Stomach (tissue), 9 donors: Measurements from ENCODE around the gene ERCC4. TPM values are rescaled to one million over a fixed set of nuclear protein-coding genes. Genes with fewer than 3 reads are reported as not detected.

Experiments used
- DNase-seq, 2 donors: peaks; one replicate each; pipeline versions ENCODE4 v3.0.0 to v3.0.0-alpha.2; 2013 to 2019
- H3K27ac ChIP-seq, 5 donors: fragments of 200-600 bp in 4 of 5; sonication (generic) in 4 of 5; one replicate each; pipeline ENCODE4 v1.5.1; 2013 to 2019; ENCODE audit warnings: mild to moderate bottlenecking in 1 of 5, moderate library complexity in 1 of 5
- H3K27me3 ChIP-seq, 3 donors: fragments of 200-600 bp; sonication (generic); one replicate each; pipeline ENCODE4 v1.5.1; 2017 to 2019; ENCODE audit warnings: mixed run types in 1 of 3
- H3K36me3 ChIP-seq, 4 donors: fragments of 200-600 bp; sonication (generic); 1 replicate in 3 of 4; 2 replicates in 1 of 4; pipeline ENCODE4 v1.5.1; 2016 to 2019
- H3K4me1 ChIP-seq, 4 donors: fragments of 200-600 bp; sonication (generic); one replicate each; pipeline ENCODE4 v1.5.1; 2016 to 2019
- H3K4me3 ChIP-seq, 4 donors: fragments of 200-600 bp; sonication (generic) in 3 of 4; one replicate each; pipeline ENCODE4 v1.5.1; 2016 to 2019; ENCODE audit warnings: mild to moderate bottlenecking in 1 of 4
- H3K9me3 ChIP-seq, 4 donors: fragments of 200-600 bp; sonication (generic); one replicate each; pipeline ENCODE4 v1.5.1; 2016 to 2019
- CTCF ChIP-seq, 7 experiments: fragments of 450-650 bp in 4 of 7; fragments of 200-600 bp in 3 of 7; sonication (generic) in 3 of 7; IDR thresholded peaks; one replicate each; pipeline ENCODE4 v1.5.1; 2016 to 2019; ENCODE audit warnings: antibody characterized with exemption in 7 of 7, control low read depth in 2 of 7, mild to moderate bottlenecking in 1 of 7
- EP300 ChIP-seq: sonication (generic); formaldehyde crosslinking; IDR thresholded peaks from one replicate; pipeline ENCODE4 v1.6.1; 2017; ENCODE audit warnings: antibody characterized with exemption
- POLR2A ChIP-seq, 4 donors: fragments of 450-650 bp; IDR thresholded peaks; one replicate each; pipeline ENCODE4 v1.6.1; 2016; ENCODE audit warnings: antibody characterized with exemption in 4 of 4, control low read depth in 2 of 4, mild to moderate bottlenecking in 1 of 4, moderate library complexity in 1 of 4
- POLR2AphosphoS5 ChIP-seq, 3 donors: sonication (generic); formaldehyde crosslinking; IDR thresholded peaks; one replicate each; pipeline ENCODE4 v1.6.1; 2016; ENCODE audit warnings: antibody characterized with exemption in 3 of 3
- WGBS, 5 donors: extraction: QIAGEN DNeasy Blood & Tissue Kit in 3 of 5; methylation state at CpG; one replicate each; pipeline versions ENCODE4 v1.1.5 to v1.1.7; 2013 to 2018; 5-methylcytosine and 5-hydroxymethylcytosine counted together
- intact Hi-C: fragments of 100-400 bp; cut with DNase I; formaldehyde crosslinking; loops from one replicate; pipeline ENCODE4 v1.15.1; 2023; ENCODE audit warnings: low total_unique reads
- polyA plus RNA-seq, 3 donors: library from polyadenylated mRNA; stranded (reverse); fragments of 200-250 nt; gene quantifications; one replicate each; pipeline ENCODE4 v1.2.3, GENCODE V29; 2013
- total RNA-seq, 5 donors: library from RNA; depleted of rRNA; stranded (reverse); fragments of >200 nt; gene quantifications; one replicate each; pipeline versions ENCODE4 v1.1.0 to v1.2.3, GENCODE V29; 2014 to 2016
- donor health status: healthy with polysubstance abuse.
- donor health status: Bipolar disorder and iron deficiency.
- donor health status: healthy.

The ERCC4 gene
- total and polyA plus RNA-seq, 8 donors = 1.2 to 45.8 (median 7.7) TPM

GRCh38 chr16:13913374-13914292, 6.3 kb upstream of the ERCC4 start:
- no peak overlapping the region for H3K27ac ChIP-seq
- intact Hi-C loops = no loop called here
- no peak overlapping the region for H3K4me3 ChIP-seq
- no peak for DNase-seq
- TF ChIP-seq EP300 (no peak), CTCF (IDR thresholded peaks at IDR 0.05) (no peak), POLR2AphosphoS5 (IDR thresholded peaks at IDR 0.05) (no peak), POLR2A (IDR thresholded peaks at IDR 0.05) (no peak)
- H3K4me1 ChIP-seq = peaks cover 4 to 51% (median 23%) of the 10 kb centered on the region in 4 donors
- H3K27me3 ChIP-seq = peaks cover 0 to 4% (median 0%) of the 10 kb centered on the region in 3 donors
- 56 to 78% (median 69%) methylated on average over 7 of the region's 7 CpGs for WGBS, 5 donors
- H3K9me3 ChIP-seq = peaks cover 0 to 4% (median 0%) of the 10 kb centered on the region in 4 donors
- no peaks in the 10 kb centered on the region for H3K36me3 ChIP-seq

GRCh38 chr16:13915033-13915635, 4.8 kb upstream of the ERCC4 start:
- no peaks in the 10 kb centered on the region for H3K36me3 ChIP-seq
- 70 to 79% (median 77%) methylated on average over 9 to 10 of the region's 10 CpGs for WGBS, 5 donors
- TF ChIP-seq POLR2A (IDR thresholded peaks at IDR 0.05) (no peak), CTCF (IDR thresholded peaks at IDR 0.05) (no peak), EP300 (no peak), POLR2AphosphoS5 (IDR thresholded peaks at IDR 0.05) (no peak)
- H3K4me1 ChIP-seq = peaks cover 7 to 47% (median 19%) of the 10 kb centered on the region in 4 donors
- DNase-seq = no peak
- H3K9me3 ChIP-seq = peaks cover 0 to 4% (median 0%) of the 10 kb centered on the region in 4 donors
- intact Hi-C loops = no loop called here
- H3K27me3 ChIP-seq = no peaks in the 10 kb centered on the region
- no peak overlapping the region for H3K27ac ChIP-seq
- no peak overlapping the region for H3K4me3 ChIP-seq

GRCh38 chr16:13919330-13919682, 648 bp upstream of the ERCC4 start:
- Histone ChIP-seq H3K27ac (peak overlapping the region; percentile 41 to 88 (median 80)), H3K36me3 (peaks cover 0 to 18% (median 10%) of the 10 kb centered on the region in 4 donors), H3K4me1 (peaks cover 8 to 49% (median 33%) of the 10 kb centered on the region in 4 donors), H3K4me3 (peak overlapping the region; percentile 26 to 91 (median 80)), H3K27me3 (no peaks in the 10 kb centered on the region), H3K9me3 (no peaks in the 10 kb centered on the region)
- peak in 1 of 2 donors; percentile 71 for DNase-seq
- no peak for TF ChIP-seq POLR2AphosphoS5 (IDR thresholded peaks at IDR 0.05)
- no peak for TF ChIP-seq EP300
- TF ChIP-seq CTCF (IDR thresholded peaks at IDR 0.05) = no peak
- no peak for TF ChIP-seq POLR2A (IDR thresholded peaks at IDR 0.05)
- intact Hi-C loops = no loop called here
- WGBS, 5 donors = 0 to 1% (median 0%) methylated on average over 3 of the region's 3 CpGs

GRCh38 chr16:13920510-13920818, 510 bp downstream of the ERCC4 start:
- intact Hi-C loops = loop anchor here (10.0 kb wide), 2 partner anchors 324 to 364 kb away; no protein-coding TSS in a partner anchor
- H3K4me3 ChIP-seq = peak overlapping the region; percentile 75 to 91 (median 80)
- H3K4me1 ChIP-seq = peaks cover 8 to 46% (median 34%) of the 10 kb centered on the region in 4 donors
- peaks cover 0 to 20% (median 18%) of the 10 kb centered on the region in 4 donors for H3K36me3 ChIP-seq
- no peaks in the 10 kb centered on the region for H3K9me3 ChIP-seq
- no peaks in the 10 kb centered on the region for H3K27me3 ChIP-seq
- no peak for TF ChIP-seq CTCF (IDR thresholded peaks at IDR 0.05)
- TF ChIP-seq EP300 = no peak
- DNase-seq = no peak
- H3K27ac ChIP-seq = peak overlapping the region; percentile 53 to 88 (median 81)
- WGBS, 5 donors = 0 to 2% (median 1%) methylated on average over 10 of the region's 10 CpGs
